Progenitor cell of endocrine pancreas (in vitro differentiated cells): ENCODE data around the gene RAPGEF2. TPM values are rescaled to one million over a fixed set of nuclear protein-coding genes. Genes with fewer than 3 reads are reported as not detected.

ENCODE experiments used
- DNase-seq: peaks from one replicate; pipeline ENCODE4 v3.0.0; 2021; ENCODE audit warnings: low spot score; ENCODE audit not compliant: unreplicated experiment
- H3K27ac Mint-ChIP-seq: 2 replicates; pipeline ENCODE4 v1.8.0; 2021; ENCODE audit warnings: mild to moderate bottlenecking, moderate library complexity, mixed read lengths
- H3K27me3 Mint-ChIP-seq: 2 replicates; pipeline ENCODE4 v1.8.0; 2021; ENCODE audit warnings: mixed read lengths
- H3K36me3 Mint-ChIP-seq: 2 replicates; pipeline ENCODE4 v1.8.0; 2022; ENCODE audit warnings: mixed read lengths; ENCODE audit not compliant: insufficient read depth
- H3K4me1 Mint-ChIP-seq: 2 replicates; pipeline ENCODE4 v1.8.0; 2021; ENCODE audit warnings: low read depth, mixed read lengths
- H3K4me3 Mint-ChIP-seq: 2 replicates; pipeline ENCODE4 v1.8.0; 2021; ENCODE audit warnings: low read depth, mild to moderate bottlenecking, moderate library complexity, mixed read lengths
- H3K9me3 Mint-ChIP-seq: 2 replicates; pipeline ENCODE4 v1.8.0; 2021; ENCODE audit warnings: low read depth, mixed read lengths
- CTCF ChIP-seq: fragments of 200-600 bp; sonication (generic); IDR thresholded peaks from one replicate; pipeline ENCODE4 v1.5.0; 2021; ENCODE audit warnings: antibody characterized with exemption, mild to moderate bottlenecking; ENCODE audit not compliant: unreplicated experiment
- total RNA-seq: library from RNA; stranded (reverse); gene quantifications from 2 replicates; pipeline ENCODE4 v1.2.1, GENCODE V29; 2021

Gene RAPGEF2
- total RNA-seq, 1 donor from 2014 or later: 68.9 TPM

GRCh38 chr4:159346681-159347080 lies 243.8 kb downstream of the RAPGEF2 start:
- Mint-ChIP-seq H3K4me3 (no peak overlapping the region), H3K36me3 (peaks cover 55% of the 10 kb centered on the region), H3K27me3 (no peaks in the 10 kb centered on the region), H3K27ac (no peak overlapping the region), H3K9me3 (no peaks in the 10 kb centered on the region), H3K4me1 (no peaks in the 10 kb centered on the region)
- no peak for DNase-seq
- no peak for TF ChIP-seq CTCF

DNA sequence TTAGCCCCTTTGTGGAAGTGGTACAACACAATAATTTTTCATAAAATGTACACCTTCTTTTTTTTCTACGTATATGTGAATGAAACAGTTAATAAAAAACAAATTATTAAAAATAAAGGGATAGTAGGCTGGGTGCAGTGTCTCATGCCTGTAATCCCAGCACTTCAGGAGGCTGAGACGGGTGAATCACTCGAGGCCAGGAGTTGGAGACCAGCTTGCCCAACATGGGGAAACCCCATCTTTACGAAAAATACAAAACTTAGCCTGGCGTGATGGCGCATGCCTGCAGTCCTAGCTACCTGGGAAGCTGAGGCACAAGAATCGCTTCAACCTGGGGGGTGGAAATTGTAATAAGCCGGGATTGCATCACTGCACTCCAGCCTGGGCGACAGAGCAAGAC lies 244.9 kb downstream of the RAPGEF2 start:
- Mint-ChIP-seq H3K36me3 (peaks cover 51% of the 10 kb centered on the region), H3K4me1 (no peaks in the 10 kb centered on the region), H3K27ac (no peak overlapping the region), H3K4me3 (no peak overlapping the region), H3K9me3 (no peaks in the 10 kb centered on the region), H3K27me3 (no peaks in the 10 kb centered on the region)
- DNase-seq: no peak
- no peak for TF ChIP-seq CTCF

GRCh38 chr4:159349332-159349731 lies 246.5 kb downstream of the RAPGEF2 start:
- peaks cover 3% of the 10 kb centered on the region for H3K4me1 Mint-ChIP-seq
- peaks cover 54% of the 10 kb centered on the region for H3K36me3 Mint-ChIP-seq
- H3K9me3 Mint-ChIP-seq: no peaks in the 10 kb centered on the region
- TF ChIP-seq CTCF: no peak
- H3K27me3 Mint-ChIP-seq: no peaks in the 10 kb centered on the region
- H3K4me3 Mint-ChIP-seq: no peak overlapping the region
- H3K27ac Mint-ChIP-seq: peak overlapping the region; percentile 22
- no peak for DNase-seq

DNA sequence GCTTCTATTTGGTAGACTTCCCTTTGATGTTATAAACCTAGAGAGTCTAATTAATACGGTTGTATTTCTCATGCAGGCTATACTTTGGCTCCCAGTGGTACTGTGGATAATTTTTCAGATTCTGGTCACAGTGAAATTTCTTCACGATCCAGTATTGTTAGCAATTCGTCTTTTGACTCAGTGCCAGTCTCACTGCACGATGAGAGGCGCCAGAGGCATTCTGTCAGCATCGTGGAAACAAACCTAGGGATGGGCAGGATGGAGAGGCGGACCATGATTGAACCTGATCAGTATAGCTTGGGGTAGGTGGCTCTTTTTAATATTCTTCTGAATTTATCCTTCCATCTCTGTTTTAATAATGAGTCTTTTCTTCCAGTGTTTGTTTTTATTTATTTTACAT lies 249.7 kb downstream of the RAPGEF2 start:
- no peak for DNase-seq
- H3K27ac Mint-ChIP-seq: no peak overlapping the region
- H3K9me3 Mint-ChIP-seq: no peaks in the 10 kb centered on the region
- no peak for TF ChIP-seq CTCF
- no peaks in the 10 kb centered on the region for H3K27me3 Mint-ChIP-seq
- H3K36me3 Mint-ChIP-seq: peaks cover 56% of the 10 kb centered on the region
- no peak overlapping the region for H3K4me3 Mint-ChIP-seq
- peaks cover 3% of the 10 kb centered on the region for H3K4me1 Mint-ChIP-seq

DNA sequence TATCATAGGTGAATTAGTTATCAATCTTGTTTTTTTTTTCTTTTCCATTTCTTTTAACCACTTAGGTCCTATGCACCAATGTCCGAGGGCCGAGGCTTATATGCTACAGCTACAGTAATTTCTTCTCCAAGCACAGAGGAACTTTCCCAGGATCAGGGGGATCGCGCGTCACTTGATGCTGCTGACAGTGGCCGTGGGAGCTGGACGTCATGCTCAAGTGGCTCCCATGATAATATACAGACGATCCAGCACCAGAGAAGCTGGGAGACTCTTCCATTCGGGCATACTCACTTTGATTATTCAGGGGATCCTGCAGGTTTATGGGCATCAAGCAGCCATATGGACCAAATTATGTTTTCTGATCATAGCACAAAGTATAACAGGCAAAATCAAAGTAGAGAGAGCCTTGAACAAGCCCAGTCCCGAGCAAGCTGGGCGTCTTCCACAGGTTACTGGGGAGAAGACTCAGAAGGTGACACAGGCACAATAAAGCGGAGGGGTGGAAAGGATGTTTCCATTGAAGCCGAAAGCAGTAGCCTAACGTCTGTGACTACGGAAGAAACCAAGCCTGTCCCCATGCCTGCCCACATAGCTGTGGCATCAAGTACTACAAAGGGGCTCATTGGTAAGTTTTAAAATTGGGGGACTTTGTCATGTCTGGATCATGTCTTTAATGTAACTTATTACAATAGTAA lies 250.7 kb downstream of the RAPGEF2 start:
- Mint-ChIP-seq H3K4me3 (no peak overlapping the region), H3K9me3 (no peaks in the 10 kb centered on the region), H3K27ac (no peak overlapping the region), H3K36me3 (peaks cover 49% of the 10 kb centered on the region), H3K27me3 (no peaks in the 10 kb centered on the region), H3K4me1 (peaks cover 3% of the 10 kb centered on the region)
- no peak for DNase-seq
- no peak for TF ChIP-seq CTCF
